Measurements from ENCODE around the gene HOXC9.

Gene HOXC9

GRCh38 chr12:53963434-53964314, 36.3 kb upstream of the HOXC9 start:
- DNase-seq (ENCODE audit: low read depth in 2 of 2): no peak

- DNase-seq (ENCODE audit: low read depth in 2 of 2): no peak
Observed at GRCh38 chr12:53964315-53964713, 35.6 kb upstream of the HOXC9 start.

- DNase-seq (ENCODE audit: low read depth in 2 of 2): no peak
Observed at GRCh38 chr12:53965281-53966084, 34.5 kb upstream of the HOXC9 start.

GRCh38 chr12:53966085-53966384, 33.9 kb upstream of the HOXC9 start:
- DNase-seq (ENCODE audit: low read depth in 2 of 2): no peak

- no peak for DNase-seq (ENCODE audit: low read depth in 2 of 2)
Observed at GRCh38 chr12:53966385-53967133, 33.4 kb upstream of the HOXC9 start.

- DNase-seq (ENCODE audit: low read depth in 2 of 2): no peak
Observed at GRCh38 chr12:53967421-53967925, 32.5 kb upstream of the HOXC9 start.

GRCh38 chr12:53968214-53969127, 31.5 kb upstream of the HOXC9 start:
- no peak for DNase-seq (ENCODE audit: low read depth in 2 of 2)

- DNase-seq (ENCODE audit: low read depth in 2 of 2): no peak
Observed at GRCh38 chr12:53969588-53970259, 30.2 kb upstream of the HOXC9 start.

- no peak for DNase-seq (ENCODE audit: low read depth in 2 of 2)
Observed at GRCh38 chr12:53970451-53970850, 29.5 kb upstream of the HOXC9 start.

- no peak for DNase-seq (ENCODE audit: low read depth in 2 of 2)
Observed at GRCh38 chr12:53971129-53971528, 28.8 kb upstream of the HOXC9 start.

- no peak for DNase-seq (ENCODE audit: low read depth in 2 of 2)
Observed at GRCh38 chr12:53971686-53972085, 28.3 kb upstream of the HOXC9 start.

GRCh38 chr12:53972152-53972702, 27.7 kb upstream of the HOXC9 start:
- DNase-seq (ENCODE audit: low read depth in 2 of 2): no peak

GRCh38 chr12:53972722-53973235, 27.2 kb upstream of the HOXC9 start, which contains the start of gene HOXC11:
Gene HOXC11 (plus strand): TSS chr12:53973126. CDS start chr12:53973242, 116 bp downstream.
- no peak for DNase-seq (ENCODE audit: low read depth in 2 of 2)

- DNase-seq (ENCODE audit: low read depth in 2 of 2): no peak
Observed at GRCh38 chr12:53973236-53974042, 26.5 kb upstream of the HOXC9 start.

- DNase-seq (ENCODE audit: low read depth in 2 of 2): no peak
Observed at GRCh38 chr12:53974084-53975063, 25.6 kb upstream of the HOXC9 start, which contains the start of gene HOTAIR. Gene HOTAIR (minus strand): TSS chr12:53974954.

GRCh38 chr12:53975064-53975471, 24.9 kb upstream of the HOXC9 start:
- DNase-seq (ENCODE audit: low read depth in 2 of 2): no peak

GRCh38 chr12:53975479-53976152, 24.3 kb upstream of the HOXC9 start:
- no peak for DNase-seq (ENCODE audit: low read depth in 2 of 2)
